Measurements from ENCODE around the gene PDGFD. TPM values are rescaled to one million over a fixed set of nuclear protein-coding genes. Genes with fewer than 3 reads are reported as not detected.
A peak's percentile ranks its signal among the peaks of the same experiment; 100 is the strongest.

Gene PDGFD
- total RNA-seq, 1 donor: 32.4 TPM

GRCh38 chr11:104064034-104064630, 99.8 kb downstream of the PDGFD start:
- TF ChIP-seq, protein P1, sequence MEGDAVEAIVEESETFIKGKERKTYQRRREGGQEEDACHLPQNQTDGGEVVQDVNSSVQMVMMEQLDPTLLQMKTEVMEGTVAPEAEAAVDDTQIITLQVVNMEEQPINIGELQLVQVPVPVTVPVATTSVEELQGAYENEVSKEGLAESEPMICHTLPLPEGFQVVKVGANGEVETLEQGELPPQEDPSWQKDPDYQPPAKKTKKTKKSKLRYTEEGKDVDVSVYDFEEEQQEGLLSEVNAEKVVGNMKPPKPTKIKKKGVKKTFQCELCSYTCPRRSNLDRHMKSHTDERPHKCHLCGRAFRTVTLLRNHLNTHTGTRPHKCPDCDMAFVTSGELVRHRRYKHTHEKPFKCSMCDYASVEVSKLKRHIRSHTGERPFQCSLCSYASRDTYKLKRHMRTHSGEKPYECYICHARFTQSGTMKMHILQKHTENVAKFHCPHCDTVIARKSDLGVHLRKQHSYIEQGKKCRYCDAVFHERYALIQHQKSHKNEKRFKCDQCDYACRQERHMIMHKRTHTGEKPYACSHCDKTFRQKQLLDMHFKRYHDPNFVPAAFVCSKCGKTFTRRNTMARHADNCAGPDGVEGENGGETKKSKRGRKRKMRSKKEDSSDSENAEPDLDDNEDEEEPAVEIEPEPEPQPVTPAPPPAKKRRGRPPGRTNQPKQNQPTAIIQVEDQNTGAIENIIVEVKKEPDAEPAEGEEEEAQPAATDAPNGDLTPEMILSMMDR (IDR thresholded peaks at IDR 0.05; ENCODE audit: insufficient read depth, low read length): no peak
- no peak overlapping the region for H3K4me3 ChIP-seq (ENCODE audit: low read depth, low read length)
- no peak for DNase-seq (ENCODE audit: low read depth)

DNA sequence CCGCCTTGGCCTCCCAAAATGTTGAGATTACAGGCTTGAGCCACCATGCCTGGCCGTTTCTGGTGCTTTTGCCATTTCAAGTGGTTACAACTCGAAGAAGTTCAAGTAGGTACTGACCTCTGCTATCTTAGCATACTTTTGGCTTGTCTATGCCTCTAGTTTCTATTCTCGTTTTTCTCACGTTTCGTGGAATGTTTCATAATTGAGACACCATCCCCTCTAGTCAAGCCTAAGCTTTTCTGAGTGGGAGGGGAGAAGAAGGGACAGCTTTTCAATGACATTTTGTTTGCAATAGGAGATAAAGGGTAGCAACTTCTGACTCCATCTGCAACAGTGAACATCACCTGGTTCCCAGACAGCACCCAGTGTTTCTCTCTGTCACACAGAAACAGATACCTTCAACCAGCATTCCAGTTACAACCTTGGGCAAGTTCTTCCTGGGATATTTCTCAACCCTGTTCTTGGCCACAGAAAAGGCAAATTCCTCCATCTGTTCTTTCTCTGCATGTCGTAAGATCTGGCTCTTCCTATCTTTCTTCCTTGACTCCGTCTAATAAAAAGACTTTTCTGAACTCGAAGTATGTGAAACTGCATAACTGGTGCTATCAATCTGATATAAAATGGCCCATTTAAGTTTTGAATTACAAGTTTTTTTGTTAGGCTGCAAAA, 102.0 kb downstream of the PDGFD start:
- no peak overlapping the region for H3K4me3 ChIP-seq (ENCODE audit: low read depth, low read length)
- TF ChIP-seq, protein P1 (IDR thresholded peaks at IDR 0.05; ENCODE audit: insufficient read depth, low read length): no peak
- peak; percentile 82 for DNase-seq (ENCODE audit: low read depth)

GRCh38 chr11:104060820-104061219, 103.1 kb downstream of the PDGFD start:
- H3K4me3 ChIP-seq (ENCODE audit: low read depth, low read length): no peak overlapping the region
- TF ChIP-seq, protein P1 (IDR thresholded peaks at IDR 0.05; ENCODE audit: insufficient read depth, low read length): no peak
- DNase-seq (ENCODE audit: low read depth): no peak

GRCh38 chr11:104060004-104060794, 103.7 kb downstream of the PDGFD start:
- TF ChIP-seq, protein P1 (IDR thresholded peaks at IDR 0.05; ENCODE audit: insufficient read depth, low read length): no peak
- no peak overlapping the region for H3K4me3 ChIP-seq (ENCODE audit: low read depth, low read length)
- peak; percentile 68 for DNase-seq (ENCODE audit: low read depth)

GRCh38 chr11:104058680-104059079, 105.3 kb downstream of the PDGFD start:
- no peak for DNase-seq (ENCODE audit: low read depth)
- TF ChIP-seq, protein P1 (IDR thresholded peaks at IDR 0.05; ENCODE audit: insufficient read depth, low read length): no peak
- no peak overlapping the region for H3K4me3 ChIP-seq (ENCODE audit: low read depth, low read length)

DNA sequence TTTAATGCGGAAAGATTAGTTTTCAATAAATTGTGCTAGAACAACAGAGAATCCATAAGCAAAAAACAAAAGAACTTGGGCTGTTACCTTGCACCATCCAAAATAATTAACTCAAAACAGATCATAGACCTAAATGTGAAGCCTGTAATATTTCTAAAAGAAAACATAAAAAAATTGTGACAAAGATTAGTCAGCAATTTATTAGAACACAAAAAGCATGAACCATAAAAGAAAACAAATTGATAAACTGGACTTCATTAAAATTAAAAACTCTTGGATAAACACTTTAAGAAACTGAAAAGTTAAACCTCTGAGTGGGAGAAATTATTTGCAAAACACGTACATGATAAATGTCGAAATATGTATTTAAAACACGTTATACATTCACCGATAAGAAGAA, 106.0 kb downstream of the PDGFD start:
- no peak for DNase-seq (ENCODE audit: low read depth)
- TF ChIP-seq, protein P1 (IDR thresholded peaks at IDR 0.05; ENCODE audit: insufficient read depth, low read length): no peak
- no peak overlapping the region for H3K4me3 ChIP-seq (ENCODE audit: low read depth, low read length)
